GM23248 (cell line): ENCODE results near the gene OSBPL5. TPM values are rescaled to one million over a fixed set of nuclear protein-coding genes. Genes with fewer than 3 reads are reported as not detected.

Experiments
- DNase-seq: peaks from one replicate; pipeline ENCODE4 v3.0.0-alpha.2; 2015
- H2AFZ ChIP-seq: fragments of 200-600 bp; sonication (generic); 2 replicates; pipeline ENCODE4 v1.6.1; 2016; ENCODE audit warnings: antibody characterized with exemption
- H3F3A ChIP-seq: fragments of 200-600 bp; sonication (generic); 2 replicates; pipeline ENCODE4 v1.6.1; 2016; ENCODE audit warnings: mild to moderate bottlenecking, antibody characterized with exemption, mixed run types; ENCODE audit not compliant: insufficient read depth
- H3K27ac ChIP-seq: fragments of 200-600 bp; sonication (generic); 2 replicates; pipeline ENCODE4 v1.5.1; 2016; ENCODE audit warnings: mild to moderate bottlenecking
- H3K27me3 ChIP-seq: fragments of 200-600 bp; sonication (generic); replicated peaks from 2 replicates; pipeline ENCODE4 v1.6.1; 2016; ENCODE audit warnings: mild to moderate bottlenecking; ENCODE audit not compliant: insufficient read depth
- H3K36me3 ChIP-seq: fragments of 200-600 bp; sonication (generic); 2 replicates; pipeline ENCODE4 v1.6.1; 2016; ENCODE audit warnings: low read depth, mild to moderate bottlenecking
- H3K4me1 ChIP-seq: fragments of 200-600 bp; sonication (generic); 2 replicates; pipeline ENCODE4 v1.6.1; 2016; ENCODE audit warnings: mild to moderate bottlenecking; ENCODE audit not compliant: insufficient read depth
- H3K4me2 ChIP-seq: fragments of 200-600 bp; sonication (generic); one replicate; pipeline ENCODE4 v1.6.1; 2016; ENCODE audit warnings: mild to moderate bottlenecking; ENCODE audit not compliant: unreplicated experiment
- H3K4me3 ChIP-seq: fragments of 200-600 bp; sonication (generic); 2 replicates; pipeline ENCODE4 v1.5.1; 2016; ENCODE audit warnings: mild to moderate bottlenecking
- H3K79me2 ChIP-seq: fragments of 200-600 bp; sonication (generic); 2 replicates; pipeline ENCODE4 v1.6.1; 2016; ENCODE audit warnings: mild to moderate bottlenecking; ENCODE audit not compliant: insufficient read depth
- H3K9ac ChIP-seq: fragments of 200-600 bp; sonication (generic); 2 replicates; pipeline ENCODE4 v1.6.1; 2016; ENCODE audit warnings: mild to moderate bottlenecking
- H3K9me2 ChIP-seq: fragments of 200-600 bp; sonication (generic); 2 replicates; pipeline ENCODE4 v1.6.1; 2016; ENCODE audit warnings: mixed run types, mild to moderate bottlenecking, moderate library complexity; ENCODE audit not compliant: insufficient read depth
- H3K9me3 ChIP-seq: fragments of 200-600 bp; sonication (generic); one replicate; pipeline ENCODE4 v1.6.1; 2017; ENCODE audit warnings: low read depth
- H4K20me1 ChIP-seq: fragments of 200-600 bp; sonication (generic); 2 replicates; pipeline ENCODE4 v1.6.0; 2016; ENCODE audit not compliant: insufficient read depth
- EZH2 ChIP-seq: fragments of 200-600 bp; sonication (generic); IDR thresholded peaks from 2 replicates; pipeline ENCODE4 v1.6.1; 2018; ENCODE audit warnings: antibody characterized with exemption, mild to moderate bottlenecking; ENCODE audit not compliant: insufficient read depth, poor library complexity, severe bottlenecking
- EZH2phosphoT487 ChIP-seq: fragments of 200-600 bp; sonication (generic); IDR thresholded peaks from 2 replicates; pipeline ENCODE4 v1.6.1; 2018; ENCODE audit warnings: antibody characterized with exemption, moderate library complexity, mild to moderate bottlenecking, low read depth; ENCODE audit not compliant: insufficient read depth
- WGBS, 2 experiments: methylation state at CpG; one replicate each; pipeline ENCODE4 v1.1.6; 2015 to 2017; ENCODE audit warnings: low lambda C conversion rate in 2 of 2, low coverage in 1 of 2; ENCODE audit errors: missing lambda C conversion rate in 2 of 2; 5-methylcytosine and 5-hydroxymethylcytosine counted together
- in situ Hi-C: fragments of 300-500 bp; cut with MboI; formaldehyde crosslinking; loops from 2 replicates; pipeline ENCODE4 v1.15.0; 2020
- polyA plus RNA-seq: library from polyadenylated mRNA; unstranded; fragments of >200 nt; fragmentation: Nextera tagmentation; extraction: Ambion mirVana; gene quantifications from 2 replicates; pipeline ENCODE4 v1.2.1, GENCODE V29; 2016
- total RNA-seq: library from RNA; depleted of rRNA; stranded (reverse); fragments of >200 nt; shearing (Covaris generic); gene quantifications from 2 replicates; pipeline ENCODE4 v1.2.3, GENCODE V29; 2014

OSBPL5 gene
- total and polyA plus RNA-seq, 2 experiments from 2014 or later, result 27.9 to 57.6 TPM

- Histone ChIP-seq H3K4me3 (no peak overlapping the region), H3K27me3 (no peaks in the 10 kb centered on the region), H3K9me3 (no peaks in the 10 kb centered on the region), H3K27ac (no peak overlapping the region), H4K20me1 (no peaks in the 10 kb centered on the region), H3K9me2 (no peaks in the 10 kb centered on the region), H3K36me3 (no peaks in the 10 kb centered on the region), H3K79me2 (no peaks in the 10 kb centered on the region), H3K4me1 (no peaks in the 10 kb centered on the region), H3F3A (no peaks in the 10 kb centered on the region), H3K9ac (no peak overlapping the region), H2AFZ (no peak overlapping the region), H3K4me2 (no peak overlapping the region)
- TF ChIP-seq EZH2 (no peak), EZH2phosphoT487 (no peak)
- WGBS, 2 experiments, result 86 to 88% methylated on average over 23 of the region's 23 CpGs
- no peak for DNase-seq
- in situ Hi-C loops, result no loop called here
These were observed 59.9 kb downstream of the OSBPL5 start for GRCh38 chr11:3104961-3105790.

GRCh38 chr11:3104051-3104714, 60.9 kb downstream of the OSBPL5 start:
- TF ChIP-seq EZH2phosphoT487 (no peak), EZH2 (no peak)
- Histone ChIP-seq H3K4me1 (no peaks in the 10 kb centered on the region), H3K4me3 (no peak overlapping the region), H4K20me1 (no peaks in the 10 kb centered on the region), H3K9ac (no peak overlapping the region), H3K27ac (no peak overlapping the region), H3K27me3 (no peaks in the 10 kb centered on the region), H3K4me2 (no peak overlapping the region), H3K79me2 (no peaks in the 10 kb centered on the region), H2AFZ (no peak overlapping the region), H3K9me2 (no peaks in the 10 kb centered on the region), H3K36me3 (no peaks in the 10 kb centered on the region), H3K9me3 (no peaks in the 10 kb centered on the region), H3F3A (no peaks in the 10 kb centered on the region)
- in situ Hi-C loops, result no loop called here
- DNase-seq, result no peak
- 93 to 96% methylated on average over 21 to 22 of the region's 22 CpGs for WGBS, 2 experiments

GRCh38 chr11:3103076-3103475, 62.0 kb downstream of the OSBPL5 start:
- TF ChIP-seq EZH2 (no peak), EZH2phosphoT487 (no peak)
- Histone ChIP-seq H3F3A (no peaks in the 10 kb centered on the region), H3K27me3 (no peaks in the 10 kb centered on the region), H3K4me1 (no peaks in the 10 kb centered on the region), H3K9me3 (no peaks in the 10 kb centered on the region), H3K9ac (no peak overlapping the region), H2AFZ (no peak overlapping the region), H3K4me2 (no peak overlapping the region), H3K9me2 (no peaks in the 10 kb centered on the region), H3K79me2 (no peaks in the 10 kb centered on the region), H4K20me1 (no peaks in the 10 kb centered on the region), H3K27ac (no peak overlapping the region), H3K4me3 (no peak overlapping the region), H3K36me3 (no peaks in the 10 kb centered on the region)
- in situ Hi-C loops, result no loop called here
- DNase-seq, result no peak
- WGBS, 2 experiments, result 78 to 80% methylated on average over 7 to 9 of the region's 11 CpGs

GRCh38 chr11:3102641-3102921, 62.5 kb downstream of the OSBPL5 start:
- Histone ChIP-seq H3K4me3 (no peak overlapping the region), H3K9me2 (no peaks in the 10 kb centered on the region), H3K9ac (no peak overlapping the region), H4K20me1 (no peaks in the 10 kb centered on the region), H2AFZ (no peak overlapping the region), H3K4me1 (no peaks in the 10 kb centered on the region), H3K27ac (no peak overlapping the region), H3K79me2 (no peaks in the 10 kb centered on the region), H3F3A (no peaks in the 10 kb centered on the region), H3K4me2 (no peak overlapping the region), H3K36me3 (no peaks in the 10 kb centered on the region), H3K9me3 (no peaks in the 10 kb centered on the region), H3K27me3 (no peaks in the 10 kb centered on the region)
- in situ Hi-C loops, result no loop called here
- TF ChIP-seq EZH2phosphoT487 (no peak), EZH2 (no peak)
- WGBS, 2 experiments, result 89 to 92% methylated on average over 5 of the region's 5 CpGs
- DNase-seq, result no peak
